GM23338 (cell line): ENCODE data around the gene ATP10B. TPM values are rescaled to one million over a fixed set of nuclear protein-coding genes. Genes with fewer than 3 reads are reported as not detected.

ENCODE experiments used
- ATAC-seq: fragments of 200-7000 bp; cut with Tn5 transposase; 3 replicates; pipeline ENCODE4 v1.9.1; 2020
- DNase-seq: peaks from one replicate; pipeline ENCODE4 v3.0.0-alpha.2; 2015; ENCODE audit warnings: low spot score
- H2AFZ ChIP-seq: fragments of 200-600 bp; sonication (generic); 2 replicates; pipeline ENCODE4 v1.8.0; 2016; ENCODE audit warnings: antibody characterized with exemption, mild to moderate bottlenecking, moderate library complexity
- H3F3A ChIP-seq: fragments of 200-600 bp; sonication (generic); replicated peaks from 2 replicates; pipeline ENCODE4 v1.8.0; 2017; ENCODE audit warnings: antibody characterized with exemption, mixed run types, low read depth
- H3K27ac ChIP-seq: fragments of 200-600 bp; sonication (generic); 2 replicates; pipeline ENCODE4 v1.6.1; 2016; ENCODE audit warnings: low read depth
- H3K27me3 ChIP-seq: fragments of 200-600 bp; sonication (generic); 2 replicates; pipeline ENCODE4 v1.8.0; 2016; ENCODE audit warnings: mild to moderate bottlenecking, mixed run types, moderate library complexity; ENCODE audit not compliant: insufficient read depth
- H3K36me3 ChIP-seq: fragments of 200-600 bp; sonication (generic); 2 replicates; pipeline ENCODE4 v1.8.0; 2016; ENCODE audit warnings: mild to moderate bottlenecking; ENCODE audit not compliant: insufficient read depth
- H3K4me1 ChIP-seq: fragments of 200-600 bp; sonication (generic); 2 replicates; pipeline ENCODE4 v1.8.0; 2016; ENCODE audit warnings: mild to moderate bottlenecking, moderate library complexity; ENCODE audit not compliant: insufficient read depth
- H3K4me2 ChIP-seq: fragments of 200-600 bp; sonication (generic); 2 replicates; pipeline ENCODE4 v1.7.1; 2017; ENCODE audit warnings: mixed run types
- H3K4me3 ChIP-seq: fragments of 200-600 bp; sonication (generic); 2 replicates; pipeline ENCODE4 v1.6.1; 2016; ENCODE audit warnings: mixed run types
- H3K79me2 ChIP-seq: fragments of 200-600 bp; sonication (generic); replicated peaks from 2 replicates; pipeline ENCODE4 v1.8.0; 2017; ENCODE audit warnings: mild to moderate bottlenecking; ENCODE audit not compliant: insufficient read depth
- H3K9me2 ChIP-seq: fragments of 200-600 bp; sonication (generic); 2 replicates; pipeline ENCODE4 v1.8.0; 2017; ENCODE audit not compliant: insufficient read depth
- H4K20me1 ChIP-seq: fragments of 200-600 bp; sonication (generic); replicated peaks from 2 replicates; pipeline ENCODE4 v1.8.0; 2017; ENCODE audit warnings: mild to moderate bottlenecking; ENCODE audit not compliant: insufficient read depth
- H3K27ac Mint-ChIP-seq: 2 replicates; pipeline ENCODE4 v1.8.0; 2020; ENCODE audit warnings: inconsistent platforms, mild to moderate bottlenecking, moderate library complexity, mixed read lengths
- H3K27me3 Mint-ChIP-seq: 3 replicates; pipeline ENCODE4 v1.8.0; 2022; ENCODE audit warnings: low read depth, mild to moderate bottlenecking, moderate library complexity, mixed read lengths, inconsistent platforms; ENCODE audit not compliant: insufficient read depth, poor library complexity
- H3K36me3 Mint-ChIP-seq: 3 replicates; pipeline ENCODE4 v1.8.0; 2021; ENCODE audit warnings: low read depth, mild to moderate bottlenecking, inconsistent platforms, moderate library complexity, mixed read lengths
- H3K4me1 Mint-ChIP-seq: 3 replicates; pipeline ENCODE4 v1.8.0; 2020; ENCODE audit warnings: mild to moderate bottlenecking, inconsistent platforms, mixed read lengths
- H3K4me3 Mint-ChIP-seq: 3 replicates; pipeline ENCODE4 v1.8.0; 2021; ENCODE audit warnings: moderate library complexity, mild to moderate bottlenecking, inconsistent platforms, mixed read lengths
- H3K9me3 Mint-ChIP-seq: 3 replicates; pipeline ENCODE4 v1.8.0; 2020; ENCODE audit warnings: moderate library complexity, mild to moderate bottlenecking, inconsistent platforms, mixed read lengths
- CREB1 ChIP-seq: fragments of 250-450 bp; sonication (Bioruptor Pico); IDR thresholded peaks from 2 replicates; pipeline ENCODE4 v1.5.0; 2020; ENCODE audit warnings: low read depth, mild to moderate bottlenecking, moderate library complexity
- EZH2 ChIP-seq: fragments of 200-600 bp; sonication (generic); IDR thresholded peaks from one replicate; pipeline ENCODE4 v1.8.0; 2017; ENCODE audit warnings: antibody characterized with exemption, mild to moderate bottlenecking, low read depth; ENCODE audit not compliant: unreplicated experiment
- EZH2phosphoT487 ChIP-seq: fragments of 200-600 bp; sonication (generic); IDR thresholded peaks from one replicate; pipeline ENCODE4 v1.8.1; 2018; ENCODE audit warnings: antibody characterized with exemption; ENCODE audit not compliant: unreplicated experiment
- JUNB ChIP-seq: IDR thresholded peaks from one replicate; pipeline ENCODE4 v1.6.1; 2016; ENCODE audit warnings: antibody characterized with exemption; ENCODE audit not compliant: unreplicated experiment
- NANOG ChIP-seq: IDR thresholded peaks from 2 replicates; pipeline ENCODE4 v1.6.1; 2016; ENCODE audit warnings: antibody characterized with exemption, borderline replicate concordance
- POLR2AphosphoS5 ChIP-seq: IDR thresholded peaks from 2 replicates; pipeline ENCODE4 v1.6.1; 2016; ENCODE audit warnings: antibody characterized with exemption, low read depth
- REST ChIP-seq: IDR thresholded peaks from one replicate; pipeline ENCODE4 v1.6.1; 2018; ENCODE audit warnings: antibody characterized with exemption; ENCODE audit not compliant: unreplicated experiment
- STAT1 ChIP-seq: IDR thresholded peaks from one replicate; pipeline ENCODE4 v1.6.1; 2016; ENCODE audit warnings: antibody characterized with exemption; ENCODE audit not compliant: unreplicated experiment
- ZNF114 ChIP-seq: fragments of 250-450 bp; sonication (Bioruptor Pico); IDR thresholded peaks from 2 replicates; pipeline ENCODE4 v1.5.0; 2020; ENCODE audit warnings: mild to moderate bottlenecking, moderate library complexity
- ZNF331 ChIP-seq: fragments of 250-450 bp; sonication (Bioruptor Pico); IDR thresholded peaks from 2 replicates; pipeline ENCODE4 v1.5.0; 2020; ENCODE audit warnings: low read depth, mild to moderate bottlenecking, moderate library complexity
- polyA plus RNA-seq: library from polyadenylated mRNA; unstranded; fragments of >200 nt; fragmentation: Nextera tagmentation; extraction: Ambion mirVana; gene quantifications from 2 replicates; pipeline ENCODE4 v1.2.1, GENCODE V29; 2016
- total RNA-seq: library from RNA; depleted of rRNA; stranded (reverse); fragments of >200 nt; shearing (Covaris generic); gene quantifications from 2 replicates; pipeline ENCODE4 v1.2.3, GENCODE V29; 2014
- TF ChIP-seq, protein P1 (sequence below), 2 experiments: fragments of 200-600 bp in 1 of 2; sonication (generic) in 1 of 2; conservative IDR thresholded peaks; 2 replicates each; pipeline versions ENCODE4 v1.5.1 to v1.6.1; 2016 to 2017; ENCODE audit warnings: antibody characterized with exemption in 2 of 2, low read depth in 2 of 2, mild to moderate bottlenecking in 2 of 2, moderate library complexity in 1 of 2
- TF ChIP-seq, protein P2 (sequence below): IDR thresholded peaks from 2 replicates; pipeline ENCODE4 v1.6.1; 2016; ENCODE audit warnings: antibody characterized with exemption

The ATP10B gene
- total and polyA plus RNA-seq, 2 experiments from 2014 or later, result 0.11 to 0.14 TPM

- Mint-ChIP-seq H3K4me3 (no peak overlapping the region), H3K36me3 (no peaks in the 10 kb centered on the region), H3K9me3 (peaks cover 7% of the 10 kb centered on the region; the same call in 1 of the 3 replicates), H3K4me1 (no peaks in the 10 kb centered on the region), H3K27me3 (no peaks in the 10 kb centered on the region), H3K27ac (no peak overlapping the region)
- TF ChIP-seq ZNF331, result no peak
- TF ChIP-seq EZH2phosphoT487, result no peak
- TF ChIP-seq STAT1, result no peak
- TF ChIP-seq POLR2AphosphoS5, result no peak
- TF ChIP-seq ZNF114 (CRISPR knock-in tag), result no peak
- TF ChIP-seq JUNB, result no peak
- ATAC-seq (no peak), DNase-seq (no peak)
- Histone ChIP-seq H2AFZ (no peak overlapping the region), H3K4me2 (no peak overlapping the region), H3K4me1 (no peaks in the 10 kb centered on the region), H4K20me1 (no peaks in the 10 kb centered on the region), H3K27me3 (no peaks in the 10 kb centered on the region), H3K4me3 (no peak overlapping the region), H3K9me2 (0 out of 2 replicates have a peak, but pooled peaks cover 4% of the 10 kb centered on the region), H3F3A (no peaks in the 10 kb centered on the region), H3K27ac (no peak overlapping the region), H3K36me3 (no peaks in the 10 kb centered on the region), H3K79me2 (no peaks in the 10 kb centered on the region)
Measured at GRCh38 chr5:160835818-160836528, 16.0 kb downstream of the ATP10B start.

DNA sequence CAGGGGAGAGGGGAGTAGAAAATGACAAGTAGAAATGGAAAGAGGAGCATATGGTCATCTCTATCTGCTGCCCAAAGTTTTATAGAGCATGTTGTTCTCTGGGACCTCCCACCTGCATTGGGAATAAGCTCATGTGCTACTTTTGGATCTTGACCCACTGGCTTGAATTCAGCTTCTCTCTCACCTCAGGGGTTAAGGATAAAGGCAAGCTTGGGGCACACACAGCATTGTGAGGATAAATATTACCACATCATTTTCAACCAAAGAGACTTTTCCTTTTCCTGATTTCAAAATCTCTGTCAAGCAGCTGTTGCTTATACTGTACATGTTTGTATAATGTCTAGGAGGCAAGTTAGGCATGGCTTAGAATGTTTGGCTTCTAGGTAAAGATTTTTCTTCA is 16.6 kb downstream of the ATP10B start:
- H3K4me1 Mint-ChIP-seq, result no peaks in the 10 kb centered on the region
- ATAC-seq (no peak), DNase-seq (no peak)
- Histone ChIP-seq H3K36me3 (no peaks in the 10 kb centered on the region), H3K27me3 (no peaks in the 10 kb centered on the region), H3K4me2 (no peak overlapping the region), H3K9me2 (0 out of 2 replicates have a peak, but pooled peaks cover 4% of the 10 kb centered on the region), H2AFZ (no peak overlapping the region), H3K27ac (no peak overlapping the region), H4K20me1 (no peaks in the 10 kb centered on the region), H3F3A (no peaks in the 10 kb centered on the region), H3K79me2 (no peaks in the 10 kb centered on the region), H3K4me3 (no peak overlapping the region), H3K4me1 (no peaks in the 10 kb centered on the region)
- no peaks in the 10 kb centered on the region for H3K36me3 Mint-ChIP-seq
- H3K4me3 Mint-ChIP-seq, result no peak overlapping the region
- H3K9me3 Mint-ChIP-seq, result peaks cover 7% of the 10 kb centered on the region; the same call in 1 of the 3 replicates
- no peaks in the 10 kb centered on the region for H3K27me3 Mint-ChIP-seq
- no peak overlapping the region for H3K27ac Mint-ChIP-seq
- TF ChIP-seq REST, result no peak
- TF ChIP-seq, protein P1, sequence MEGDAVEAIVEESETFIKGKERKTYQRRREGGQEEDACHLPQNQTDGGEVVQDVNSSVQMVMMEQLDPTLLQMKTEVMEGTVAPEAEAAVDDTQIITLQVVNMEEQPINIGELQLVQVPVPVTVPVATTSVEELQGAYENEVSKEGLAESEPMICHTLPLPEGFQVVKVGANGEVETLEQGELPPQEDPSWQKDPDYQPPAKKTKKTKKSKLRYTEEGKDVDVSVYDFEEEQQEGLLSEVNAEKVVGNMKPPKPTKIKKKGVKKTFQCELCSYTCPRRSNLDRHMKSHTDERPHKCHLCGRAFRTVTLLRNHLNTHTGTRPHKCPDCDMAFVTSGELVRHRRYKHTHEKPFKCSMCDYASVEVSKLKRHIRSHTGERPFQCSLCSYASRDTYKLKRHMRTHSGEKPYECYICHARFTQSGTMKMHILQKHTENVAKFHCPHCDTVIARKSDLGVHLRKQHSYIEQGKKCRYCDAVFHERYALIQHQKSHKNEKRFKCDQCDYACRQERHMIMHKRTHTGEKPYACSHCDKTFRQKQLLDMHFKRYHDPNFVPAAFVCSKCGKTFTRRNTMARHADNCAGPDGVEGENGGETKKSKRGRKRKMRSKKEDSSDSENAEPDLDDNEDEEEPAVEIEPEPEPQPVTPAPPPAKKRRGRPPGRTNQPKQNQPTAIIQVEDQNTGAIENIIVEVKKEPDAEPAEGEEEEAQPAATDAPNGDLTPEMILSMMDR (conservative IDR thresholded peaks at IDR 0.05; ENCODE audit: low read depth in 2 of 2), result no peak
- TF ChIP-seq STAT1, result no peak
- TF ChIP-seq POLR2AphosphoS5, result no peak
- TF ChIP-seq NANOG, result no peak
- TF ChIP-seq ZNF114 (CRISPR knock-in tag), result no peak
- no peak for TF ChIP-seq ZNF331
- no peak for TF ChIP-seq EZH2
- no peak for TF ChIP-seq JUNB
- TF ChIP-seq, protein P2, sequence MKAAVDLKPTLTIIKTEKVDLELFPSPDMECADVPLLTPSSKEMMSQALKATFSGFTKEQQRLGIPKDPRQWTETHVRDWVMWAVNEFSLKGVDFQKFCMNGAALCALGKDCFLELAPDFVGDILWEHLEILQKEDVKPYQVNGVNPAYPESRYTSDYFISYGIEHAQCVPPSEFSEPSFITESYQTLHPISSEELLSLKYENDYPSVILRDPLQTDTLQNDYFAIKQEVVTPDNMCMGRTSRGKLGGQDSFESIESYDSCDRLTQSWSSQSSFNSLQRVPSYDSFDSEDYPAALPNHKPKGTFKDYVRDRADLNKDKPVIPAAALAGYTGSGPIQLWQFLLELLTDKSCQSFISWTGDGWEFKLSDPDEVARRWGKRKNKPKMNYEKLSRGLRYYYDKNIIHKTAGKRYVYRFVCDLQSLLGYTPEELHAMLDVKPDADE, result no peak
- no peak for TF ChIP-seq EZH2phosphoT487
- no peak for TF ChIP-seq CREB1
